WERI-Rb-1 (cell line): ENCODE data around the gene RTL5.
A peak's percentile ranks its signal among the peaks of the same experiment; 100 is the strongest.

ENCODE experiments used
- DNase-seq: peaks from one replicate; pipeline ENCODE4 v3.0.0-alpha.2; 2020
- H3K27ac ChIP-seq: fragments of 250-450 bp; sonication (Bioruptor Pico); 2 replicates; pipeline ENCODE4 v1.5.1; 2020; ENCODE audit warnings: mild to moderate bottlenecking, moderate library complexity
- H3K27me3 ChIP-seq: fragments of 250-450 bp; sonication (Bioruptor Pico); 2 replicates; pipeline ENCODE4 v1.5.1; 2021; ENCODE audit warnings: mild to moderate bottlenecking, low read depth, moderate library complexity; ENCODE audit not compliant: insufficient read depth, severe bottlenecking
- H3K36me3 ChIP-seq: fragments of 250-450 bp; sonication (Bioruptor Pico); 2 replicates; pipeline ENCODE4 v1.5.1; 2020; ENCODE audit warnings: mild to moderate bottlenecking, moderate library complexity
- H3K4me3 ChIP-seq: 2 replicates; pipeline ENCODE4 v1.5.1; 2011; ENCODE audit warnings: low read depth, mild to moderate bottlenecking, control low read depth, low read length
- H3K9me3 ChIP-seq: fragments of 250-450 bp; sonication (Bioruptor Pico); 2 replicates; pipeline ENCODE4 v1.5.1; 2021; ENCODE audit warnings: mild to moderate bottlenecking, moderate library complexity; ENCODE audit not compliant: severe bottlenecking
- TF ChIP-seq, protein P1 (sequence below): IDR thresholded peaks from 2 replicates; pipeline ENCODE4 v1.5.1; 2011; ENCODE audit warnings: low read depth, mild to moderate bottlenecking, control low read depth, inconsistent platforms, low read length

RTL5 gene

DNA sequence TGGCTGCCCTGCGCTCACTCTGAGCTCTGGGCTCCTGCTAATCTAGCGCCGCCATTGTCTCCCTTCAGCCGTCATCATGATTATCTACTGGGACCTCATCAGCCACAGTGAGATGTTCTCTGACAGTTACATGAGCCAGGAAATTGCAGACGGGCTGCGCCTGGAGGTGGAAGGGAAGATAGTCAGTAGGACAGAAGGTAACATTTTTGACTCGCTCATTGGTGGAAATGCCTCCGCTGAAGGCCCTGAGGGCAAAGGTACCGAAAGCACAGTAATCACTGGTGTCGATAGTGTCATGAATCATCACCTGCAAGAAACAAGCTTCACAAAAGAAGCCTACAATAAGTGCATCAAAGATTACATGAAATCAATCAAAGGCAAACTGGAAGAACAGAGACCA, 28.1 kb upstream of the RTL5 start:
- no peaks in the 10 kb centered on the region for H3K27me3 ChIP-seq
- no peak overlapping the region for H3K4me3 ChIP-seq
- TF ChIP-seq, protein P1, sequence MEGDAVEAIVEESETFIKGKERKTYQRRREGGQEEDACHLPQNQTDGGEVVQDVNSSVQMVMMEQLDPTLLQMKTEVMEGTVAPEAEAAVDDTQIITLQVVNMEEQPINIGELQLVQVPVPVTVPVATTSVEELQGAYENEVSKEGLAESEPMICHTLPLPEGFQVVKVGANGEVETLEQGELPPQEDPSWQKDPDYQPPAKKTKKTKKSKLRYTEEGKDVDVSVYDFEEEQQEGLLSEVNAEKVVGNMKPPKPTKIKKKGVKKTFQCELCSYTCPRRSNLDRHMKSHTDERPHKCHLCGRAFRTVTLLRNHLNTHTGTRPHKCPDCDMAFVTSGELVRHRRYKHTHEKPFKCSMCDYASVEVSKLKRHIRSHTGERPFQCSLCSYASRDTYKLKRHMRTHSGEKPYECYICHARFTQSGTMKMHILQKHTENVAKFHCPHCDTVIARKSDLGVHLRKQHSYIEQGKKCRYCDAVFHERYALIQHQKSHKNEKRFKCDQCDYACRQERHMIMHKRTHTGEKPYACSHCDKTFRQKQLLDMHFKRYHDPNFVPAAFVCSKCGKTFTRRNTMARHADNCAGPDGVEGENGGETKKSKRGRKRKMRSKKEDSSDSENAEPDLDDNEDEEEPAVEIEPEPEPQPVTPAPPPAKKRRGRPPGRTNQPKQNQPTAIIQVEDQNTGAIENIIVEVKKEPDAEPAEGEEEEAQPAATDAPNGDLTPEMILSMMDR = no peak
- no peaks in the 10 kb centered on the region for H3K36me3 ChIP-seq
- H3K27ac ChIP-seq = no peak overlapping the region
- H3K9me3 ChIP-seq = peaks cover 5% of the 10 kb centered on the region
- no peak for DNase-seq

DNA sequence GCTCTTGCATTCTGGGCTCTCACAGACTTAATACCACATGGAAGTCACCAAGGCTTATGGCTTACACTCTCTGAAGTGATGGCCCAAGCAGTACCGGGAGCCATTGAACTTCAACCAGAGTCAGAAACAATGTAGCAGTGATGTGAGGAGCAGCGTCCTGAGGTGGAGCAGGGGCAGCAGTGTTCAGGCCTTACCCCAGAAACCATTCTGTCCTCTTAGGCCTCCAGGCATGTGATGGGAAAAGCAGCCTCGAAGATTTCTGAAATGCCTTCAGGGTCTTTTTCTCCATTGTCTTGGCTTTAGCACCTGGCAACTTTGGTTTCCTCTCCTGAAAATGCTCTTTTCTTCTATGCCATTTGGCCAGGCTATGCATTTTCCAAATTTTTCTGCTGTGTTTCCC, 27.1 kb upstream of the RTL5 start:
- H3K4me3 ChIP-seq = no peak overlapping the region
- no peaks in the 10 kb centered on the region for H3K36me3 ChIP-seq
- H3K27ac ChIP-seq = no peak overlapping the region
- no peaks in the 10 kb centered on the region for H3K27me3 ChIP-seq
- DNase-seq = no peak
- peaks cover 5% of the 10 kb centered on the region for H3K9me3 ChIP-seq
- TF ChIP-seq, protein P1 = no peak

DNA sequence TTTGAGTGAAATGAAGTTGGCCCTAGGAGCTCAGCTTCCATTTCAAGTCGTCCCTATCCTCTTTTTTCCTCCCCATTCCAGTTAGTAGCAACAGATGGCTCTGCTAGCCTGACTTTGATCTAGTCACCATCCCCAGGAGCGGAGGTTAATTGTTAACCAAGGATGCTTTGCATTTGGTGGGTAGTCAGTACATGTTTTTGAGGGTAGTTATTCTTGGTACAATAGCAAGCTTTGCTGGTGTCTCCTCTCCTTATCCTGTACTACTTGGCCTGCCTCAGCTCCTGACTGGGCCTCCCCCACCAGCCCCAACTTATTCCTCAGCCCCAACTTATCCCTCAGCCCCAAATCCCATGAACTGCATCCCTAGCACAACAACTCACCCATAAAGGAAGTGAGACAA, 14.8 kb upstream of the RTL5 start:
- peaks cover 14% of the 10 kb centered on the region for H3K36me3 ChIP-seq
- DNase-seq = no peak
- TF ChIP-seq, protein P1 = no peak

DNA sequence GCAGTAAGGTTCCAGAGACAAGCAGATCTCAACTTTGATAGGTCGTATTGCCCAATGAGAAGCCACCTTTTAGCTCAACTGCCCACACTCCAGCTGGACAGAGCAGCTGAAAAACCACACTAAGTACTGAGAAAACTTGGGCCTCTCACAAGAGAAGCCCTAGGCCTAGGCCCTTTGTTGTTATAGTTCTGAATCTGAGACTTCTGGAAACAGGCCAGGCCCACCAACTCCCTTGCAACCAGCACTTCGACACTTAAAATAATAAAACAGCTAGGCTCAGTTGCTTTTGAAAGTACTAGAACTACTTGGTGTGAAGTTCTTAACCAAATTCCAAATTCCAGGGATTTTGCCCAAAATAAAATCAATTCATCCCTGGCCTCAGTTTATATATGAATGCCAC, 13.5 kb upstream of the RTL5 start:
- Histone ChIP-seq H3K4me3 (no peak overlapping the region), H3K9me3 (no peaks in the 10 kb centered on the region), H3K27me3 (no peaks in the 10 kb centered on the region), H3K36me3 (peaks cover 24% of the 10 kb centered on the region), H3K27ac (no peak overlapping the region)
- DNase-seq = no peak
- TF ChIP-seq, protein P1 = no peak

More for the DNA sequence above, 14.8 kb upstream of the RTL5 start:
- Histone ChIP-seq H3K4me3 (no peak overlapping the region), H3K27me3 (no peaks in the 10 kb centered on the region), H3K9me3 (no peaks in the 10 kb centered on the region), H3K27ac (no peak overlapping the region)

DNA sequence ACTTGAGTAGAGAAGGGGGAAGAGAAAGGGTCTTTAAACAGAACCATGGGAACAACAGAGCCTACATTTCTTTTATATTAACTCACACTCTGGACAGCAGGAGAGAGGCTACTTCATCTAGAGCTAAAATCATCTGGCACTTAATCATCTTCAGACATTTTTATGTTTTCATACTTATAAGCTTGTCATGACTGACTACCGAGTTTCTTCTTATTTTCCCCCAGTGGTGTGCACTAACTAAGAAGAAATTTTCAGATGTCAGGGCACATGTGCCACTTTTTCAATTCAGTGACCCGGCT, 11.8 kb upstream of the RTL5 start:
- Histone ChIP-seq H3K27me3 (no peaks in the 10 kb centered on the region), H3K27ac (no peak overlapping the region), H3K9me3 (no peaks in the 10 kb centered on the region), H3K36me3 (peaks cover 40% of the 10 kb centered on the region), H3K4me3 (no peak overlapping the region)
- TF ChIP-seq, protein P1 = no peak
- DNase-seq = no peak

DNA sequence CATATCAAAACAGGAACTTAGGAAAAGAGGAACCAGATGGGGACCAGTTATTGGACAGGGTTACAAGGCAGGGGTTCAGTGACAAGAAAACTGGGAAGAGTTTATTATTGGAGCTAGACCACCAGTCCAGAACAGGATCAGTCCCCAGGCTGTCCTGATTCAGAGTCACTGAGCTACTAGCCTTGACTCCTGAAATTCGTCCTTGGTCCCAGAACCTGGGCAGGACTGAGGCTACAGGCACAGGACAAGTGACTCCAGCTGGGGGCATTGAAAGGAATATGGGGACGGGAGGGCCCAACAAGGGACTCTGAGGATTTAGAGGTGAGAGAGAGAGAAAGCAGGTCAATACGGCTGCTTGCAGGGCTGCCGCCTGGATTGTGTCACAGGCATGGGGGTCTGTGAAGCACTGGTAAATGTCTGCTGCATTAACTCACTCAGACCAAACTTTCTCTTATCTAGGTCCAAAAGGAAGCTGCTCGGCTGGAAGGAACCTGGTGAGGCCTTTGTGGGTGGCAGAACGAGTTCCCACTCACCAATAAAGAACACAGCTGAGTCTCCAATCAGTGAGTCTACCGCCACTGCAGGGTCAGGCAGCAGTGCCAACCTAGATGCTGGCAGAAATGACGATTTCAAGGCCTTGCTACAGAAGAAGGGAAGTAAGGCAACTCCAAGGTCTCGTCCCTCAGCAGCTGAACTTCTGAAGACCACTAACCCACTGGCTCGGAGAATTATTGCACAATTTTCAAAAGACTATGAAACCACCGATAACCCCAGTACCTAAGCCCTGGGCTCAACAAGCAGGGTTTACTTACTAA, 11.3 kb upstream of the RTL5 start:
- Histone ChIP-seq H3K36me3 (peaks cover 46% of the 10 kb centered on the region), H3K27me3 (no peaks in the 10 kb centered on the region), H3K9me3 (no peaks in the 10 kb centered on the region), H3K27ac (peak overlapping the region; percentile 61), H3K4me3 (no peak overlapping the region)
- DNase-seq = no peak
- TF ChIP-seq, protein P1 = no peak
